Fibroblast of skin of left biceps (primary cell): ENCODE measurements around the gene NOMO2.
"Not testable (repeated sequence)": the region's sequence is repeated elsewhere in the genome, so short reads cannot be mapped to it uniquely, and the experiment has no call there.

Experiments
- DNase-seq, 2 experiments: peaks; one replicate each; pipeline ENCODE4 v3.0.0-alpha.2; 2013; ENCODE audit warnings: low read depth in 2 of 2

The NOMO2 gene

DNA sequence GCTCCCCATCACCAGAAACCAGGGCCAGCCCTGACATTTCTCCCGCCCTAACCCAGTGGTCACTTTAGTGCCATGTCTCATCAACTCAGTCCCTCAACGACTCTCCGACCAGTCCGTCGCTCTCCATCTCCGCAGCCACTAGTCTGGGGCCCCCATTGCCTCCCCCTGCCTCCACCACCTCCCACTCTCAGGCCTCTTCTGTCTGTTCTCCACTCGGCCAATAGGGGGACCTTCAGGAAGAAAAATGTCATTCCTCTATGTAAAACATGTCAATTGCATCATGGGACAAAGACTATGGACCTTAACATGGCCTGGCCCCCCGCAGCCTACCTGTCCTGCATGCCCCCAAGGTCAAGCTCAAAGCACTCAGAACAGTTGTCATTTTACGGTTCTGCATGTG, 39.3 kb downstream of the NOMO2 start:
- DNase-seq, result not testable (repeated sequence)

DNA sequence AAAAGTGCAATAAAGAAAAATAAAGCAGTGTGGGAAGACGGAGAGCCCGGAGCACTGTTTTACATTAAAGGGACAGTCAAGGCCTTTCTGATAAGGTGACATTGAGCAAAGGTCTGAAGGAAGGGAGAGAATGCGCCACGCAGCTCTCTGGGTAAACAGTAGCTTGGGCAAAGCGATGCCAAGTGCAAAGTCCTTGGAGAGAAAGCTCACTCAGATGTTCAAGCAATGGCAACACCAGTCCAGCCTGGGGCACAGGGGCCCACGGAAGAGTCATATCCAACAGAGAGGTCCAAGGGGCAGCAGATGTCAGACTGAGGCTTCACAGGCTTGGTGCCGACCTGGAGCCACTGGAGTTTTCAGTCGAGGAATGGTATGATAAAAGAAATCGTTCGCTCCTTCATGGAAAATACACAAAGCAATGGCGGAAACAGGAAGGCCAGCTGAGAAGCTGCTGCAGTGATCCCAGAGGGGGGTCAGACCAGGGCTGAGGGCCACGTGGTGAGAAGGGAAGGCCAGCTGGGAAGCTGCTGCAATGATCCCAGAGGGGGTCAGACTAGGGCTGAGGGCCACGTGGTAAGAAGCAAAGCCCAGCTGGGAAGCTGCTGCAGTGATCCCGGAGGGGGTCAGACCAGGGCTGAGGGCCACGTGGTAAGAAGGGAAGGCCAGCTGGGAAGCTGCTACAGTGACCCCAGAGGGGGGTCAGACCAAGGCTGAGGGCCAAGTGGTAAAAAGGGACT, 40.3 kb downstream of the NOMO2 start:
- not testable (repeated sequence) for DNase-seq

DNA sequence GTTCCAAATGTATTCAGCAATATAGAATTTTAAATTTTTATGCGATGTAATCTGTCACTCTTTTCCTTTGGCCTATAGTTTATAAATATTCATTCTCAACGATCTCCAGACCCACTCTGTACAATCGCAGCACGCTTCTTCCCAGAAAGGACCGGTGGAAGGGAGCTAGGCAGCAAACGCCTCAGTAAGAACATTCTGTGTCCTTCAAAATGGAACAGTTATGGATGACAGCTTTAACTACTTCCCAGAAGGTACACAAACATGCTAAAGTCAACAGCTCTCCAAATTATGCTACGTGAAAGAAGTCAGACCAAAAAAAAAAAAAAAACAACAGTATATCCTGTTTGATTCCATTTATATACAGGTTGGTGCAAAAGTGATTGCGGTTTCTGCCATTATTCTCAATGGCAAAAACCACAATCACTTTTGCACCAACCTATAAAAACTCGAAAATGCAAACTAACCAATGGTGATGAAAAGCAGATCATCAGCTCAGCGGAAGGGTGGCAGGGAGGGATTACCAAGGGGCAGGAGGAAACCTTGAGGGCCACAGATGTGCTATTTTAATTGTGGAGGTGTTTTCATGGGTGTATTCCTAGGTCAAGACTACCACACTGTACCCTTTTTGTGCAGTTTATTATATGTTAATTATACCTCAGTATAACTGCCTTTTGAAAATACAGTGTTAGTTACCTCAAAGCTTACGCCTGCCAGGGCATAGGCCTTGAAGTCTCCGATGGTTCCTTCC, 43.2 kb downstream of the NOMO2 start:
- DNase-seq, result not testable (repeated sequence)

DNA sequence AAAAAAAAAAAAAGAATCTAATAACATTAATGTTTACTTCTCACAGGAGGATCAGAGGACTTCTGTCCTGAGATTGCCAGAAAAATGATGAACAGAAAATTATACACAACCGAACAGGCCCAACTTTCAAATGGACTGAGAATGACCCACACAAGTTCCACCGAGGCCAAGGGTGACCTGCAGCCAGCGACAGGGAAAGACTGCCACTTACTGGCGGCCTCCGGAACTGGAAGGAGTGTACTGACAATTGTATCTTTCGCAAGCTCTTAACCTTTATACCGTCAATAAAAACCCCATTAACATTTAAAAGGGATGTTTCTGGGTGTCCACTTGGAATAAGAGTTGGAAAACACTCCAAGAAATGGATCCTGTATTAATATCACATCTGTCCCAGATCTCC, 63.5 kb downstream of the NOMO2 start:
- not testable (repeated sequence) for DNase-seq

DNA sequence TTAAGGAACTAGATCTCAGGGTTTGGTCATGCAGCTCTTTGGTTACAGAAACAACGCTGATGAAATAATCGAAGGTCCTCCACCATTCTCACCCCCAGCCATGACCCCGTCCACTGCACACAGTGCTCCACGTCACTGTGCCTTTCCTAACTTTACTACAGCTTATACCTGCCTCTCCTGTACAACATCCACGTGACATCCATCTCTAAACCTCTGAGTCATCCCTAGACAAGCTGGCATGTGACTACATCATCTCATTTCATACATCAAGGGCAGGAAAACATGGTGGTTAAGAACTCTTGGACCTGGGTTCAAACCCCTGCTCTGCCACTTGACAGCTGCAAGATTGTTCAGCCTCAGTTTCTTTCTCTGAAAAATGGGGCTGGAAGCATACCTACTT, 64.9 kb downstream of the NOMO2 start:
- not testable (repeated sequence) for DNase-seq

DNA sequence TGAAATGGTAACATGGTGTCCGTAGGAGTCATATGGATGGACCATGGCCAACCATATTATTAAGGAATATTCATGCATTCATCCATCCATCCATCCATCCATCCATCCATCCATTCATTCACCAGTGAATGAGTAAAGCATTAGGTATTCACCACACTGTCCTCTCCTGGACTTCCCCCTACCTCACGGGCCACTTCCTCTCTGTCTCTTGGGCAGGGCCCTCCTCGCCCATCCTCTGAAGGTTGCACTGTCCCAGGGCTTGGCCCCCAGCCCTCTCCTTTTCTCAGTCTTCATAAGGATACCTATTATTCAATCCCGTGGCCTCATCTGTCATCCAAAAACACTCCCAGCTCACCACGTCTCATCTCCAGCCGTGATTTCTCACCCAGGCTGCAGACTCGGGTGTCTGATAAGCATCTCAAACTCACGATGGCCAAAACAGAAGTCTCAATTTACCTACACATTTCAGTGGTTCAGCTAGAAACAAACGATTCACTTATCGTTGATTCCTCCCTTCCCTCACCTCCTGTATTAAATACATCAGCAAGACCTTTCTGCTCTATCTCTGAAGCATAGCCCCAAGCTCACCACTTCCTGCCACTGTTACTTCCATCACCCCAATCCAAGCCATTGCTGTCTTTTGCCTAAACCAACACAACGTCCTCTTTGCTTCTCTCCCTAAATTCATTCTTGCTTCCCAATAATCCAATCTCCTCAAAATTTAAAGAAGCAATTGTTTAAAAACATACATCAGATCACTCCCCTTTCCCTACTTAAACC, 69.6 kb downstream of the NOMO2 start:
- not testable (repeated sequence) for DNase-seq

DNA sequence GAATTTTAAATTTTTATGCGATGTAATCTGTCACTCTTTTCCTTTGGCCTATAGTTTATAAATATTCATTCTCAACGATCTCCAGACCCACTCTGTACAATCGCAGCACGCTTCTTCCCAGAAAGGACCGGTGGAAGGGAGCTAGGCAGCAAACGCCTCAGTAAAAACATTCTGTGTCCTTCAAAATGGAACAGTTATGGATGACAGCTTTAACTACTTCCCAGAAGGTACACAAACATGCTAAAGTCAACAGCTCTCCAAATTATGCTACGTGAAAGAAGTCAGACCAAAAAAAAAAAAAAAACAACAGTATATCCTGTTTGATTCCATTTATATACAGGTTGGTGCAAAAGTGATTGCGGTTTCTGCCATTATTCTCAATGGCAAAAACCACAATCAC, 125.9 kb downstream of the NOMO2 start:
- not testable (repeated sequence) for DNase-seq

DNA sequence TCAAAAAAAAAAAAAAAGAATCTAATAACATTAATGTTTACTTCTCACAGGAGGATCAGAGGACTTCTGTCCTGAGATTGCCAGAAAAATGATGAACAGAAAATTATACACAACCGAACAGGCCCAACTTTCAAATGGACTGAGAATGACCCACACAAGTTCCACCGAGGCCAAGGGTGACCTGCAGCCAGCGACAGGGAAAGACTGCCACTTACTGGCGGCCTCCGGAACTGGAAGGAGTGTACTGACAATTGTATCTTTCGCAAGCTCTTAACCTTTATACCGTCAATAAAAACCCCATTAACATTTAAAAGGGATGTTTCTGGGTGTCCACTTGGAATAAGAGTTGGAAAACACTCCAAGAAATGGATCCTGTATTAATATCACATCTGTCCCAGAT, 146.1 kb downstream of the NOMO2 start:
- DNase-seq, result not testable (repeated sequence)

DNA sequence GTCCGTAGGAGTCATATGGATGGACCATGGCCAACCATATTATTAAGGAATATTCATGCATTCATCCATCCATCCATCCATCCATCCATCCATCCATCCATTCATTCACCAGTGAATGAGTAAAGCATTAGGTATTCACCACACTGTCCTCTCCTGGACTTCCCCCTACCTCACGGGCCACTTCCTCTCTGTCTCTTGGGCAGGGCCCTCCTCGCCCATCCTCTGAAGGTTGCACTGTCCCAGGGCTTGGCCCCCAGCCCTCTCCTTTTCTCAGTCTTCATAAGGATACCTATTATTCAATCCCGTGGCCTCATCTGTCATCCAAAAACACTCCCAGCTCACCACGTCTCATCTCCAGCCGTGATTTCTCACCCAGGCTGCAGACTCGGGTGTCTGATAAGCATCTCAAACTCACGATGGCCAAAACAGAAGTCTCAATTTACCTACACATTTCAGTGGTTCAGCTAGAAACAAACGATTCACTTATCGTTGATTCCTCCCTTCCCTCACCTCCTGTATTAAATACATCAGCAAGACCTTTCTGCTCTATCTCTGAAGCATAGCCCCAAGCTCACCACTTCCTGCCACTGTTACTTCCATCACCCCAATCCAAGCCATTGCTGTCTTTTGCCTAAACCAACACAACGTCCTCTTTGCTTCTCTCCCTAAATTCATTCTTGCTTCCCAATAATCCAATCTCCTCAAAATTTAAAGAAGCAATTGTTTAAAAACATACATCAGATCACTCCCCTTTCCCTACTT, 152.2 kb downstream of the NOMO2 start:
- DNase-seq, result not testable (repeated sequence)

DNA sequence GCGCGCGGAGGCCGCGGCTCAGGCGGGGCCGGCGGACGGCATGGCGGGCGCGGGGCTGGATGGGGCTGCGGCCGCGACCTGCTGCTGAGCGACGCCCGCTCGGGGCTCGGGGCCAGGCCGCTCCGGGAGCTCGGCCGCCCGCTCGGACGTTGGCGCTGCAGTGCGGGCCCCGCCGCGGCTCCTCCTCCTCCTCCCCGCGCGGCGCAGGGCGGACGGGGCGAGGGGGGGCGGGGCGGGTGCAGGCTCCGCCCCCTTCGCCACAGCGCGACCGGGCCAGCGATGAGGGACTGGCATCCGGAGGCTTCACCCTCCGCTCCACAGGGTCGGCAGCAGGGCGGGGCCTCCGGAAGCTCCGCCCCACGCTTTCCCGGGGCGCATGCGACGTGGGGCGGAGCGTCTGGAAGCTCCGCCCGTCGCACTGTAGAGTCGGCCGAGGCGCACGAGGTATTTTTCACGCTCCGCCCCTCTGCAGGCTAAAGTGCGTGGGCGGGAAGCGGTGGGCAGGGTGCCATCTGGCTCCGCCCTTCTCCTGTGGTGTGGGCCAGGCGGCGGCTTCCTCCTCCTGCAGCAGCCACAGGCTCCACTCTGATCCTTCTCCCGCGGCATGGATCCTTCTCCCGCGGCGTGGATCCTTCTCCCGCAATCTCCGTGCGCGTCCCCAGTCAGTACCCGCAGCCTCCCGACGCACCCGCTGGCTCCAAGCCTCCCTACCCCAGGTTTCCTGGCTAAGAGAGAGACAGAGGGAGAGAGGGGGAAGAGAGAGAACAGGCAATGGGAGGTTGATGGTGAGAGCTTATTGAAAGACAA, 159.8 kb downstream of the NOMO2 start:
- DNase-seq, result not testable (repeated sequence)

DNA sequence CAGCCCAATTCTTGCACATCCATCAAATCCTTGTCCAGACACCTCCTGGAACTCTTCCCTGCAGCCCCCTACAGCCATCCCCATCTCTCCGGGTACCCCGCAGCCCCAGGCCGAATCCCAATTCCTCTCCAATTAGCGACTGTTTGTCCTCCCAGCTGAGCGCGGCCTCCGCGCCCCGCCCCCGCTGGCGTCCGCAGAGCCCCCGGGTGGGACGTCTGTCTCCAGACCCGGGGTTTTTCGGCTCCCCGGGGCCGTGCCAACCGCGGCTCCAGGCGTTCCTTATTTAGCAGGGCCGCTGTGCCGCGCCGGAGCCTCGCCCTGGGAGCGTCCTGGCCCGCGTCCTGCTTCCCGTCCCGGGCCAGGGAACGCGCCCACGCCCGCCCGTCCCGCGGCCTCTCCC, 160.7 kb downstream of the NOMO2 start:
- DNase-seq, result not testable (repeated sequence)

DNA sequence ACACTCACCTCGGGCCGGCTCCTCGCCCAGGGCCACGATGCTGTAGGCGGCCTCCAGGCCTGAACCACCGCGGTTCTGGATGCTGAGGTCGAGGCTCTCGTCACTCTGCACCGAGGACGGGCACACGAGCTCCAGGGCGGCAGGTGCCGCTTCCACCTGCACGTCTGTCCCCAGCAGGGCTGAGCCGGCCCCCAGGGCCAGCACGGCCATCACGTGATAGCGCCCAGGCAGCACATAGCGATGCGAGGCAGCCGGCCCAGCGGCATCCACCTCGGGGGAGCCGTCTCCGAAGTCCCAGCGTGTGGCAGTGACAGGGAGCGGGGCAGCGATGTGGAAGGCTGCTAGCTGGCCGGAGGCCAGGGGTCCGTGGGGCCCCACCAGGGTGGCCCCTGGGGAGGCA, 167.5 kb downstream of the NOMO2 start:
- not testable (repeated sequence) for DNase-seq

DNA sequence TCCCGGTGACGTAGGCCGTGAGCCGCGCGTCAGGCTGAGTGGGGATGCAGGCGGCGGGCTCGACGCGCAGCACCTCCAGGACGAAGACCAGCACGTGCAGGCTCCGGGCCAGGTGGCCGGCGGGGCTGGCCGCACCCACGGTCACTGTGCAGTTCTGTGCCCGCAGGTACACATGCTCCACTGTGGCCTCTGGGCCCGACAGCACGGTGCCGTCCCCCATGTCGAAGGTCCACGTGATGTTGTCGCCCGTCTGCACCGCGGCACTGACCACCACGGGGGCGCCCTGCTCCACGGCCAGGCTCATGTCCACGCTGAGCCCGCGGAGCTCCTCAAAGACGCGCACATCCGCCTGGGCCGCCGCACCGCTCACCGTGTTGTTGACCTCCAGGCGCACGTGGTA, 174.1 kb downstream of the NOMO2 start:
- DNase-seq, result not testable (repeated sequence)

DNA sequence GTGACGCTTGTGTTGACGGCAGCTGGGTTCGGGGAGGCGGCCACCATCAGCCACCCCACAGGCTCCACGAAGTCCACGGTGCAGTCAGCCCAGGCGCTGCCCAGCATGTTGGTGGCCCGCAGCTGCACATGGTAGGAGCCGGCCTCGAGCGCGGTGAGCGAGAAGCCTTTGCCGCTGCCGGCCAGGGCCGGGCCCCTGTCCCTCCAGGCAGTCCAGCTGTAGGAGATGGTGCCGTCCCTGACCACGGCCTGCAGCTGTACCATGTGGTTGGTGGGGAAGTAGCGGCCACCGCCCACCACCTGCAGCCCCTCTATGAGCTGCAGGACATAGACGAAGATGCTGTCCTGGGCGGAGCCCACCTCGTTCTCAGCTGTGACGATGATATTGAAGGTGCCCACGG, 175.4 kb downstream of the NOMO2 start:
- not testable (repeated sequence) for DNase-seq

DNA sequence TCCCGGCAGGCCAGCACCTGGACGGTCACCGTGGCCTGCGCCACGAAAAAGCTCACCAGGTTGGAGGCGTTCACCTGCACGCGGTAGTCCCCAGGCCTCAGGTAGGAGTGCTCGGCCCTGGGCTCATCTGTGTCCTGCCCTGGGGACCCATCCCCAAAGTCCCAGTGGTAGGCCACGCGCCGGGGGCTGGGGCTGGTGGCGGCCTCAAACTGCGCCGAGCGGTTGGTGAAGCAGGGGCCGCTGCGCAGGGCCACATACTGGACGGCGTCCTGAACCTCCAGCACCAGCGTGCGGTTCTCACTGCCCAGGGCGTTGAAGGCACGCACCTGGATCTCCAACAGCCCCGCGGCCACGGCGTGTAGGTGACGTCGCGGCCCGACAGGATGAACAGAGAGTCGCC, 176.6 kb downstream of the NOMO2 start:
- not testable (repeated sequence) for DNase-seq

DNA sequence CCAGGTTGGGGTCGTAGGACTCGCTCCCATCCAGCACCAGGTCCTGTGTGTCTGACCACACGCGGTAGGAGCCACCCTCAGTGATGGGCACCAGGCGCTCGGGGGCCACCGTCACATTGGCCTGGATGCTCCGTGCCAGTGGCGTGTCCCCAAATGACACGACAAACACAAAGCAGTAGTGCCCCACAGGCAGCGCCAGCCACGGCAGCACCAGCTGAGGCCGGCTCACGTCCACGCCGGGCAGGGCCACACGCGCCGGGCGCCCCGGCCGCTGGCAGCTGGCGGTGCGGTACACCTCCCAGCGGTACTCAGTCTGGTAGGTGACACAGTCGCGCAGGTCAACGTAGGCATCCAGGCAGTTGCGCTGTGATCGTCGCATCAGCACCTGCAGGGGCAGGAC, 177.0 kb downstream of the NOMO2 start:
- not testable (repeated sequence) for DNase-seq

DNA sequence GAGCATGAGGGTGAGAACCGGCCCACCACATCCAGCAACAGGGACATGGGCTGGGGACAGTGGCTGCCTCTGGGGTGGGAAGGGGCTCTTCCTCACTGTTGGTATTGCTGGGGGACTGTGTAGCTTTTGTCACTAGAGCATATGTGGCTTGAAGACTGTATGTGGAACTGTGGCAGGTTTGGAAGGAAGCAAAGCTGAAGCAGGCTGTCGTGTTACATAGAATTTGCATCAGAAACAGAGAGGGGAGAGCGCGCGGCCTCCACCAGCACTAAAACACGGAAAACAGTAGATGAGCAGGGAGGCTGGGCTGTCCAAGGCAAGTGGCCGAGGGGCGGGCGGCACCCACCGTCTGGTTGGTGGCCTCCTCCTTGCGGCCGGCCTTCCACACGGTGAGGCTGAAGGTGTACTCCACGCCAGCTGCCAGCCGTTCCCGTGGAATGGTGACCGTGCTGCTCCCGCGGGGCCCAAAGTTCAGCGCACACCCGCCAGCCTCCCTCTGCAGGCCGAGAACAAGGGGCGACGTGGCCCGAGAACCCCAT, 177.7 kb downstream of the NOMO2 start:
- DNase-seq, result not testable (repeated sequence)

DNA sequence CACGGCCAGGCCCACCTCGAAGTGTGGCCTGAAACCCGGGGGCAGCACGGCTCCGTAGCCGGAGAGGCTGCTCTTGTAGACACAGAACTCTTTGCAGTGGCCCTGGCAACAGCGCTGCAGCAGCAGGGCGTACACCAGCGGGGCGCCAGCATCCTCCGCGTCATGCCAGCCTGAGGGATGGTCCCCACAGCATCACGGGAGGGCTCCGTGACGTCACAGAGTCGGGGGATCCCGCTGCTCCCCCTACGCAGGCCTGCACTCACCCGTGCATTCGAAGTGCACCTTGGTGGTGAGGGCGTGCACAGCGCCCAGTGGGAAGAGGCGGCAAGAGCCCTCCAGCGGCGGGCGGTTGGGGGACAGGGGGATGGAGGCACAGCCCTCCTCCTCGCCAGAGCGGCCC, 179.2 kb downstream of the NOMO2 start:
- not testable (repeated sequence) for DNase-seq
